Measurements from ENCODE around the gene CD151.

The CD151 gene

GRCh38 chr11:875769-876301 is 43.1 kb downstream of the CD151 start:
- no peak for DNase-seq

- no peak for DNase-seq
Observed at GRCh38 chr11:876545-876944, 43.8 kb downstream of the CD151 start.

GRCh38 chr11:877565-877964 is 44.8 kb downstream of the CD151 start:
- no peak for DNase-seq

- no peak for DNase-seq
Observed at GRCh38 chr11:880447-880846, 47.7 kb downstream of the CD151 start.

GRCh38 chr11:882596-882995 is 49.8 kb downstream of the CD151 start:
- DNase-seq = no peak

- no peak for DNase-seq
Observed at GRCh38 chr11:883527-883926, 50.8 kb downstream of the CD151 start.

GRCh38 chr11:884578-885070 is 51.9 kb downstream of the CD151 start:
- no peak for DNase-seq

- DNase-seq = no peak
Observed at GRCh38 chr11:886568-886967, 53.8 kb downstream of the CD151 start.

GRCh38 chr11:887589-887988 is 54.8 kb downstream of the CD151 start:
- DNase-seq = no peak
